ENCODE measurements around the gene DDX47.

- TF ChIP-seq CTCF (IDR thresholded peaks at IDR 0.05) (no peak), POLR2A (IDR thresholded peaks at IDR 0.05) (no peak), EP300 (IDR thresholded peaks at IDR 0.05) (no peak), POLR2AphosphoS5 (IDR thresholded peaks at IDR 0.05) (no peak)
Measured at GRCh38 chr12:12868477-12869235, 55.5 kb downstream of the DDX47 start.
